GM12892 (cell line): ENCODE data around the gene WLS.

ENCODE experiments used
- DNase-seq: peaks from one replicate; pipeline ENCODE4 v3.0.0; 2011; ENCODE audit not compliant: insufficient read length
- FAIRE-seq: peaks from 2 replicates; lab custom pipeline; 2011; peaks lifted over from hg19 to GRCh38; lab: Jason Lieb, UNC
- POLR2A ChIP-seq: IDR thresholded peaks from 2 replicates; pipeline ENCODE4 v1.6.1; 2011; ENCODE audit warnings: low read depth, low read length, control low read depth
- POLR2AphosphoS5 ChIP-seq: IDR thresholded peaks from 2 replicates; pipeline ENCODE4 v1.6.1; 2011; ENCODE audit warnings: low read depth, low read length, control low read depth
- TAF1 ChIP-seq: IDR thresholded peaks from 2 replicates; pipeline ENCODE4 v1.6.1; 2011; ENCODE audit warnings: low read depth, mild to moderate bottlenecking, control low read depth, low read length, borderline replicate concordance

WLS gene

DNA sequence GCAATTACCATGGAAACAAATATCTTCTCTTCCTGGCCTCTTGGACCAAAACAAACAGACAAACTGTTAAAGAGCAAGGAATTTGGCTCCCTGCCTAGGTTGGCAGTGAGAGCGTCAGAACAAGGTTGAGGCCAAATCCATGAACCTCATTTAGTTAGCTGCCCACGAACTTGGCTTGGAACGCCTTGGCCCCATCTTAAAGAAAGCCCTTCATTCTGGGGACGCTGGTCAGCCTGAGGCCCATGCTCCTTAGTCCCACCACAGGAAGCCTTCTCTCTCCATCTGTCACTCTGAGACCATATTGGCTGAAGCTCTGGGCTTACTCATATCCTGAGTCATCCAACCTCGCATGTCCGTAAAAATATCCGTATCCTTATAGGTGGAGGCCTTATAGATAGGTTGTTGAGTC, 119.5 kb downstream of the WLS start:
- DNase-seq: no peak
- TF ChIP-seq TAF1: no peak
- TF ChIP-seq POLR2AphosphoS5: no peak
- no peak for TF ChIP-seq POLR2A
- FAIRE-seq: no peak

DNA sequence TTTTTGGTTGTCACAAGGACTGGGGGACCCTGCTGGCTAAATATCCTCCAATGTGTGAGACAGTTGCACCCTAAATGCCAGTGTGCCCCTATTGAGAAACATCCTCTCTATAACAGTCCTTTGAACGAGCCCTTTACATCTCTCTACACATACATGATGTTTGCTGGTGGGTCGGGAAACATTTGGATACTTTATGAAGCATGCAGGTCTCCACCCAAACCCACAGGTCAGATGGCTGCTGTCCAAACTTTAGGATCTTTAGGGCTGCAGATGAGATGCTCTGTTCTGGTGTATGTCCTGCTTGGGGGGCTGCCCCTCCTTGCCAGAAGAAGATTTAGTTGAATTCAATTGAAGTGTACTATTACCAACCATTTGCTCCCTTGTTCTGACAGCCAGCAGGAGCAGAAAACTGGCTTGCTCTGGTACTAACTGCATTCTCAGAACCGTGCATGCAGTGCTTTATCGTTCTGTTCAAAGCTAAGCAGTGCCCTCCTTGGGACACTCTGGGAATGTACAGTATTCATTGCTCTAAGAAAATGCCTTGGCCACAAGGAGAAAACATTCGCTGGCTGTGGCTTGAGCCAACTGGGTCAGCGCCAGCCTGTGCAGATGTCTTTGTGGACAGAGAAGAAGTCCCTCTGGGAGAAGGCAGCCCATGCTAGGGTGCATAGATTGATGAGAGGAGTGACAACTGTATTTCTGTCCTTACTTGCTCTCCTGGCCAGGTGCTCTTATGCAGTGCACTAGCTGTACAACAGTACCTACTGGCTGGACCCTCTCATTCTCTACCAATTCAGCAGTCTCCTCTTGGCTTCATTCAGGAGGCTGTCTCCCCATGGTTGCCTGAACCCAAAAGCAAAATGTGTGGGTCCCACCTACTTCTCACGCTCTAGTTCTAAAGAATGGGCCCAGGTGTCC, 120.5 kb downstream of the WLS start:
- FAIRE-seq: no peak
- TF ChIP-seq POLR2AphosphoS5 (no peak), POLR2A (no peak), TAF1 (no peak)
- no peak for DNase-seq

DNA sequence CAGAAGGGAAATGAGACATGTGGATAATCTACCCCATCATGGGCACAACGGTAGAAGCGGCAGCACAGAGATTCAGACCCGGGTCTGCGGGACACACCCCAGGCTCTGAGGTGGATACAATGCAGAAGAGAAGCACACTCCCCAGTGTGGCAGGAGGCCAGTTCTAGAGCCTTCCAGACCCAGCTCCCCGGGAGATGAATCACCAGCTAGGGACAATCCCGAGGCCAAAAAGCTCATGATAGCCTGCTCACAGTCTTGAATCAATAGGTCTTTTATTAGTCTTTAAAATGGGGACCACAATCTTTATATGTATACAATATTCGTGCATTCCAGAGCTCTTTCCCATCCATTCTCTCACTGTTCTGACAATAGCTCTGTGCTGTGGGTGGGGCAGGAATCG, 124.6 kb downstream of the WLS start:
- no peak for TF ChIP-seq TAF1
- DNase-seq (no peak), FAIRE-seq (no peak)

DNA sequence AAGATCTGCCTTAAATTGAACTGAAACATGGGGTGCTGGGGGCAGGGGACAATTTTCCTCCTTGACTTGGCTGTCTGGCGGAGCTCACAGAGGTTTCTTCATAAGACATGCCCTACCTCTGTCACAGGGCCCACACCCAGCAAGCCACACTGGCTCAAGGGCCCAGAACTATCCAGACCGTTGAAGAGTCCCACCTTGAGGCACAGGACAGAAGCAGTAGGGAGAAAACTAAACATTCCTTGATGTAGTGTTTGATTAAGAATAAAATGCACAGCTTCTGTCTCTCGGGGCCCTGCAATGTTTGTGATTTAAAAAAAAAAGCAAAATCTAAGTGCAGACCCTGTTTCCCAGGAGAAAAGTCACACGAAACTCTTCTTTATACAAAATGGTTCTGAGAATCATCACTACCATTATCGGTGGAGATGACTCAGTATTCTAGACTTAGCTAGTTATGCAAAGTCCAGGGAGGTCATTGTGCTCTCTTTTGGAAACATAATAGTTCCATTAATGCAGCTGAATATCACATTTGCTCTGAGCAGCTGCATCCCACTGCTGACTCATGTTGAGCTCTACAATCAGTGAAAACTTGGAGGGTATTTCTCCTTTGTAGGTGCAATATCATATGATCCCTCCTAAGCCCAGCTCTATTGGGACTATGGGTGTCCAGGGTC, 128.3 kb downstream of the WLS start:
- DNase-seq (no peak), FAIRE-seq (no peak)
- TF ChIP-seq POLR2A: no peak
- no peak for TF ChIP-seq TAF1
- no peak for TF ChIP-seq POLR2AphosphoS5

DNA sequence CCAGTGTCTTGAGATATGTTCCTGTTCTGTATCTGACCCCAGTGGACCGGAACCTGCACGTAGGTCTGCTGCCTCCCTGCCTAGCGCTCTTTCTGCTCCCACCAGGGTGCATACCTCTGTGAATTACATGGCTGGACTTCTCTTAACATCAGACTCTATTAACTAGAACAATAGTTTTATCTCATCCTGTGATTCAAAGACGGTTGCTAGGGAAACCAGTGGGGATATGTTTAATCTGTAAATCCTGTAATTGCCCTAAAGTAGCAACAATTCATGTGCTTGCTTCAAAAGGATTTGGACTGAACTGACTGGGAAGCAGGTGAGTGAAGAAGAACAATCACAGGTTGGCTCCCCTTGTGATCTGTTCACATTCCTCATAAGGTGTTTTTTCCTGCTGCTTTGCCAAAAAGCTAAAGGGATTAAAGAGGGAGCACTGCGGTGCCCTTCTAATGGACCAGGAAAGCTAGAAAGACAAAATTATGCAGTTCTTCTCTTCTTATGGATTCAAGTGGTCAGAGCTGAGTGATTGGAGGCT, 129.2 kb downstream of the WLS start:
- DNase-seq (no peak), FAIRE-seq (no peak)
- no peak for TF ChIP-seq POLR2AphosphoS5
- no peak for TF ChIP-seq POLR2A
- TF ChIP-seq TAF1: no peak

DNA sequence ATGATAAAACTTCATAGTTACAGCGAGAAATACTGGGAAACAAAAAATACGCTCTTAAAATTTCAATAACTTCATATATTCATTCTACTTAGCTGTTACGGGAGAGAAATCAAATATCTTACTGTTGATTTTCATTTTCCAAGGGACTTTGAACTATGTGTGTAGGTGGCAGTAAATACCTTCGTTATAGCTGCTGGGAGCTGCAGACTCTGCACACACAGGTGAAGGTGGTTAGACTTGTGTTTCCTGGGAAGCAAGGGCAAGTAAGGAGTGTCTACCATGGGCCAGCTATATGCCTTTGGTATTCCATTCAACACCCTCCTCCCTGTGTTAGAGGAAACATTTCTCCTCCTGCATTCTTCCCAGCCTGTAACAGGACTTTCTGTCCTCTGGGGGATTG, 130.5 kb downstream of the WLS start:
- TF ChIP-seq TAF1: no peak
- no peak for TF ChIP-seq POLR2A
- no peak for TF ChIP-seq POLR2AphosphoS5
- no peak for FAIRE-seq
- no peak for DNase-seq

DNA sequence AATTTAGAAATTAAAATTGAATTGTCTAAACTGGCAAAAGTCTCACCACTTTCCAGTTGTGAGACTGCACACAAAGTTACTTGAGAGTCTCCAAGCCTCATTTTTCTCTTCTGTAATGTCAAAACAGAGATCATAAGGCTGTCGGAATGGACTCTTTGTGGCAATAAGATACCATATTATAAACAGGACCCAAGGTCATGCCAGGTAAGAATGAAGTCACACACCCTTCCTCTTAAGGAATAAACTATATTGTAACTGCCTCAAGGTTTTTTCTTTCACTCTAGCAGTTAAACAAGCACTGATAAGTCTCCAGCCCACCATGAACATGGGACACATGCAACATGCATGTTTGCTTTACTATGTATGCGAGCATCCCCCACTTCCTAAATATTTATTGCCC, 131.8 kb downstream of the WLS start:
- no peak for FAIRE-seq
- TF ChIP-seq POLR2A (no peak), POLR2AphosphoS5 (no peak), TAF1 (no peak)

DNA sequence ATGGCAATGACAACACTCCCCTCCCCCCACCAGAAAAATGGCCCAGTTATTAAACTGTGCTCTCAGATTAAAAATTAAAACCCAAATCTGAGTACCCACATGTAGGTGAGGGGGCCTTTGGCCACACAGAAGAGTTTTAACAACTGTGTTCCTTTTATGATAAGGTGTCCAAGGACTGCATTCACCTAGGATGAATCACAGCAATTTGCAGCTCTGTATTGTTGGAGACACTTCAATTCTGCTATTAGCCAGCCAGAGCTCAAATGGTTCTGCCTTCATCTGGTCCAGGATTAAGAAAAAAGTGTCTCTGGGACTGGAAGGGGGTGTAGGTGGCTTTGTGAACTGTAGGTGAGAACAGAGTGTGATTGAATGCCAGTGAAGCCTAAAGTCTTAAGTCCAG, 138.6 kb downstream of the WLS start:
- FAIRE-seq: no peak
- TF ChIP-seq POLR2AphosphoS5 (no peak), TAF1 (no peak), POLR2A (no peak)
- no peak for DNase-seq

More for the DNA sequence above, 131.8 kb downstream of the WLS start:
- DNase-seq: no peak

DNA sequence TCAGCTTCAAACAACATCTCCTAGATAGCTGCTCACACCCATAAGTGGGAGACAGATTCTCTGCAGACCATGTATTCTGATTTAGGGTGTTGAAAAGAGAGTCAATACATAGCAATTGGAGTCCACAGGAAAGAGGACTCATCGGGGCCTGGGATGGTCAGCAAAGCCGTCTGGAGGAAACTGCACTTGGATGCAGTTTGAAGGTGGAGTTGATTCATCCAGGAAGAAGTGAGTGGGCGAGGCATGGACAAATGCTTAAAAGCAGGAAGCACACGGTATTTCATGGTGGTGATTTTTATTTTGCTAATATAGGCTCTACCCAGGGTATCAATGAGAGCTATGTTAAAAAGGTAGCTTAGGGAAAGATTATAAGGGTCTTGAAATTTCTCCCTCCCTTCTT, 145.1 kb downstream of the WLS start:
- no peak for FAIRE-seq

DNA sequence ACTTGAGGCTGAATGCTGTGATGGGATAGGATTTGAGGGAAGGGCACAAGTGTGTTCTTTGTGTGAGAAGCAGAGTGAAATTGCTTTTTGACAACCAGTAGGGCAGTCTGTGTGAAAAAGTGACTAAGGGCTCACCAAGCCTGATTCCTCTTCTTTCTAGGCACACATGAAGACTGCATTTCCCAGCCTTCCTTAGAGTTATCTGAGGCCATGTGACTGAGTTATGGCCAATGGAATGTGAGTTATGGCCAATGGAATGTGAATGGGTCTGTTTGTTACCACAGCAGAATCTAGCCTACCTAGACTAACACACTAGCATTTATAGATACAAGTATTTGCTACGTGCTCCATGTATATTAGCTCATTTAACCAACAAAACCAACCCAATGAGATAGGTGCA, 146.6 kb downstream of the WLS start:
- DNase-seq (no peak), FAIRE-seq (no peak)
- no peak for TF ChIP-seq POLR2AphosphoS5
- no peak for TF ChIP-seq TAF1
- no peak for TF ChIP-seq POLR2A

More for the DNA sequence above, 145.1 kb downstream of the WLS start:
- no peak for DNase-seq
- no peak for TF ChIP-seq POLR2AphosphoS5
- TF ChIP-seq POLR2A: no peak
- no peak for TF ChIP-seq TAF1

DNA sequence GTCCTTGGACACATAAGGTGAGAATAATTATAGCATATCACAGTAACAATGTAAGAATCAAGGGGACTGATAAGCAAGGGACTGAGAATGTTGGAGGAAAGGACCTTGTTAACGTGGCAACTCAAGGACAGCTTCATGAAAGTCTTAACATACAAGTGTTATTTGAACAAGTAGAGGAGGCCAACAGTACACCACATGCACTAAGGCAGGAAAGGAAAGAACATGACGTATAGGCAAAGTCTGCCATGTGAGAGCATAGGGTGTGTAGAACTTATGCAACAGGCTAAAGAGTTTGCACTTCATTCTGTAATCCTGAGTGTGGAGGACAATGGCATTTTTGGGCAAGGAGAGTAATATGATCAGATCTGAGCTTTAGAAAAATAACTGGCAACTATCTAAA, 148.6 kb downstream of the WLS start:
- FAIRE-seq (no peak), DNase-seq (no peak)
- TF ChIP-seq POLR2A: no peak
- no peak for TF ChIP-seq POLR2AphosphoS5
- no peak for TF ChIP-seq TAF1
